Measurements from ENCODE around the gene COG3.

COG3 gene

DNA sequence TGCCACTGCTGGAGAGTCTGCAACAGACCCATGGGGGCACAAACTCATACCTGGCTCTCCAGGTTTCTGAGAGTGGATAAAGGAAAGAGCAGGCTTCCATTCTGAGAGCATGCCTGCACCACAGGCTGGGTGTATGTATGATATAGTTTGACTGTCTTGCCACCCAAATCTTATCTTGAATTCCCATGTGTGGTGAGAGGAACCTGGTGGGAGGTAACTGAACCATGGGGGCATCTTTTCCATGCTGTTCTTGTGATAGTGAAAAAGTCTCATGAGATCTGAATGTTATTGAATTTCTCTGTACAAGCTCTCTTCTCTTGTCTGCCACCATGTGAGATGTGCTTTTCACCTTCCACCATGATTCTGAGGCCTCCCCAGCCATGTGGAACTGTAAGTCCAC is 100.6 kb downstream of the COG3 start:
- H3K9me3 ChIP-seq (ENCODE audit: severe bottlenecking), result no peaks in the 10 kb centered on the region
- ATAC-seq (ENCODE audit: low read depth) (no peak), DNase-seq (ENCODE audit: low spot score) (no peak)
- H3K4me1 ChIP-seq (ENCODE audit: insufficient read depth, poor library complexity, severe bottlenecking), result no peaks in the 10 kb centered on the region
- TF ChIP-seq, protein P1, sequence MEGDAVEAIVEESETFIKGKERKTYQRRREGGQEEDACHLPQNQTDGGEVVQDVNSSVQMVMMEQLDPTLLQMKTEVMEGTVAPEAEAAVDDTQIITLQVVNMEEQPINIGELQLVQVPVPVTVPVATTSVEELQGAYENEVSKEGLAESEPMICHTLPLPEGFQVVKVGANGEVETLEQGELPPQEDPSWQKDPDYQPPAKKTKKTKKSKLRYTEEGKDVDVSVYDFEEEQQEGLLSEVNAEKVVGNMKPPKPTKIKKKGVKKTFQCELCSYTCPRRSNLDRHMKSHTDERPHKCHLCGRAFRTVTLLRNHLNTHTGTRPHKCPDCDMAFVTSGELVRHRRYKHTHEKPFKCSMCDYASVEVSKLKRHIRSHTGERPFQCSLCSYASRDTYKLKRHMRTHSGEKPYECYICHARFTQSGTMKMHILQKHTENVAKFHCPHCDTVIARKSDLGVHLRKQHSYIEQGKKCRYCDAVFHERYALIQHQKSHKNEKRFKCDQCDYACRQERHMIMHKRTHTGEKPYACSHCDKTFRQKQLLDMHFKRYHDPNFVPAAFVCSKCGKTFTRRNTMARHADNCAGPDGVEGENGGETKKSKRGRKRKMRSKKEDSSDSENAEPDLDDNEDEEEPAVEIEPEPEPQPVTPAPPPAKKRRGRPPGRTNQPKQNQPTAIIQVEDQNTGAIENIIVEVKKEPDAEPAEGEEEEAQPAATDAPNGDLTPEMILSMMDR (IDR thresholded peaks at IDR 0.05; ENCODE audit: poor library complexity, severe bottlenecking), result no peak
- no peak overlapping the region for H3K4me3 ChIP-seq (ENCODE audit: severe bottlenecking)
- H3K36me3 ChIP-seq (ENCODE audit: low read depth), result no peaks in the 10 kb centered on the region
- H3K27me3 ChIP-seq (ENCODE audit: insufficient read depth, poor library complexity, severe bottlenecking), result no peaks in the 10 kb centered on the region
- no peak overlapping the region for H3K27ac ChIP-seq (ENCODE audit: poor library complexity, severe bottlenecking)

DNA sequence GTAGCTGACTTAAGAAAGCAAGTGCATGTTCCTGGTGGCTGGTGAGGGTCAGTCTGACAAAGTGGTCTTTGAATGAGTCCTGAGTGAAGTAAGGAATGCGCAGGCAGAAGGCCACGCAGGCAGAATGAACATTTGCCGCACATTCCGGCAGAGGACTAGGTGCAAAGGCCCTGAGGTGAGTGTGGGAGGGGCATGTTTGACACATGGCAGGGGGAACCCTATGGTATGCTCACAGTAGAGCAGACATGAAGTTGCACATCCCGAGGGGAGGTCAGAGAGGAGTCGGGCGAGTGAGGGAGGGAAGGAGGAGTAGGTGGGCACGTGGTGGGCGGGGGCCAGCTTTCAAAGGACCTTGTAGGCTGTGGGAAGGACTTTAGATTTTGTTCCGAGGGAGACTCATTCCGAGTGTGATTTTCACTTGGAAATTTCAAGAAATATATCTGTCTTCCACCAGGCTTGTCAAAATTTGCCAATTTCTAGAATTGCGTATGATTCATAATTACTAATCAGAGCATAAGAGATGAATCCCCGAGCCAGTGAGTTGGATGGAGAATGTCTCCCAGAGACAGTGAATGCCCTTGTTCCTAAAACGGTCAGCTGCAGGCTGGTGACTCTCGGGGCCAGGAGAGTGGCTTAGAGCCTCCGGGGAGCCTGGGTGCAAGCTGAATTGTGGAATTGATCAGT is 110.5 kb downstream of the COG3 start:
- H3K27me3 ChIP-seq (ENCODE audit: insufficient read depth, poor library complexity, severe bottlenecking), result no peaks in the 10 kb centered on the region
- no peak overlapping the region for H3K4me3 ChIP-seq (ENCODE audit: severe bottlenecking)
- DNase-seq (ENCODE audit: low spot score) (no peak), ATAC-seq (ENCODE audit: low read depth) (no peak; the same call in 2 of the 3 replicates)
- no peaks in the 10 kb centered on the region for H3K36me3 ChIP-seq (ENCODE audit: low read depth)
- peaks cover 3% of the 10 kb centered on the region for H3K4me1 ChIP-seq (ENCODE audit: insufficient read depth, poor library complexity, severe bottlenecking)
- no peak overlapping the region for H3K27ac ChIP-seq (ENCODE audit: poor library complexity, severe bottlenecking)
- TF ChIP-seq, protein P1 (IDR thresholded peaks at IDR 0.05; ENCODE audit: poor library complexity, severe bottlenecking), result no peak
- H3K9me3 ChIP-seq (ENCODE audit: severe bottlenecking), result no peaks in the 10 kb centered on the region

DNA sequence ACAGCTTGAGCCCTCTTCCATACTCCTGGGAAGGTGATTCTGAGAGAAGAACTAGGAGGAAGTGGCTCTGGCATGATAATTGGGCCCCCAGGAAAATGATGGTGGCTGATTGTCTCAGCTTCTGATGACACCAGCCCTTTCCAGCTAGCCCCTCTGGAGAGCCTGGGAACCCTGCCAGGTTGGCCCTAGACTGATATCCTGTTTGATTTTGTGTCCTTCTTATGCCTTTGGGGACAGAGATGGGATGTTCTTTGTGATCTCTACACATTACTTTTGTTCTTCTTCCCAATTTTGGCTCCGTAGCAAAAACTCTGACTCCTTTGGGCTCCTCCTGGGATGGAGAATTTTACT is 111.1 kb downstream of the COG3 start:
- no peaks in the 10 kb centered on the region for H3K36me3 ChIP-seq (ENCODE audit: low read depth)
- H3K27ac ChIP-seq (ENCODE audit: poor library complexity, severe bottlenecking), result no peak overlapping the region
- no peaks in the 10 kb centered on the region for H3K27me3 ChIP-seq (ENCODE audit: insufficient read depth, poor library complexity, severe bottlenecking)
- DNase-seq (ENCODE audit: low spot score) (no peak), ATAC-seq (ENCODE audit: low read depth) (no peak)
- H3K4me3 ChIP-seq (ENCODE audit: severe bottlenecking), result no peak overlapping the region
- H3K9me3 ChIP-seq (ENCODE audit: severe bottlenecking), result no peaks in the 10 kb centered on the region
- TF ChIP-seq, protein P1 (IDR thresholded peaks at IDR 0.05; ENCODE audit: poor library complexity, severe bottlenecking), result no peak
- peaks cover 3% of the 10 kb centered on the region for H3K4me1 ChIP-seq (ENCODE audit: insufficient read depth, poor library complexity, severe bottlenecking)

DNA sequence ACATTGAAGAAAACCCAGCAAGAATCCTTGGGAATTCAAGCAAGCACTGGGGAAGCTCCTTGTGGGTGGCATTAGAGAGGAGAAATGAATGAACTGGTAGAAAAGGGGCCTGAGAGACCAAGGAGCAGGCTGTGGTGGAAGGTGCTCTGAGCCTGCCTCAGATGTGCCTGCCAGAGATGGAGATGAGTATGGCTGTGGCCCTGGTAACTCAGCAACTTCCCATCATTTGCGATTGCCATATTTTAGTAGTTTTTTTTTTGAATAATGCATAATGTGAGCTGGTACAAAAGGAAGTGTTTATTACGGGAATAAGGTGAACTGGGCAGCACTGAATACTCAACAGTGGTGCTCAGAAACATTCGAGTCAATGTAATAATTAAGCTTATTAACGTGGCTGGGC is 111.7 kb downstream of the COG3 start:
- TF ChIP-seq, protein P1 (IDR thresholded peaks at IDR 0.05; ENCODE audit: poor library complexity, severe bottlenecking), result no peak
- H3K36me3 ChIP-seq (ENCODE audit: low read depth), result no peaks in the 10 kb centered on the region
- DNase-seq (ENCODE audit: low spot score), result no peak
- H3K4me1 ChIP-seq (ENCODE audit: insufficient read depth, poor library complexity, severe bottlenecking), result peaks cover 3% of the 10 kb centered on the region
- H3K27me3 ChIP-seq (ENCODE audit: insufficient read depth, poor library complexity, severe bottlenecking), result no peaks in the 10 kb centered on the region
- ATAC-seq (ENCODE audit: low read depth), result no peak
- H3K4me3 ChIP-seq (ENCODE audit: severe bottlenecking), result no peak overlapping the region
- H3K9me3 ChIP-seq (ENCODE audit: severe bottlenecking), result no peaks in the 10 kb centered on the region
- H3K27ac ChIP-seq (ENCODE audit: poor library complexity, severe bottlenecking), result no peak overlapping the region

DNA sequence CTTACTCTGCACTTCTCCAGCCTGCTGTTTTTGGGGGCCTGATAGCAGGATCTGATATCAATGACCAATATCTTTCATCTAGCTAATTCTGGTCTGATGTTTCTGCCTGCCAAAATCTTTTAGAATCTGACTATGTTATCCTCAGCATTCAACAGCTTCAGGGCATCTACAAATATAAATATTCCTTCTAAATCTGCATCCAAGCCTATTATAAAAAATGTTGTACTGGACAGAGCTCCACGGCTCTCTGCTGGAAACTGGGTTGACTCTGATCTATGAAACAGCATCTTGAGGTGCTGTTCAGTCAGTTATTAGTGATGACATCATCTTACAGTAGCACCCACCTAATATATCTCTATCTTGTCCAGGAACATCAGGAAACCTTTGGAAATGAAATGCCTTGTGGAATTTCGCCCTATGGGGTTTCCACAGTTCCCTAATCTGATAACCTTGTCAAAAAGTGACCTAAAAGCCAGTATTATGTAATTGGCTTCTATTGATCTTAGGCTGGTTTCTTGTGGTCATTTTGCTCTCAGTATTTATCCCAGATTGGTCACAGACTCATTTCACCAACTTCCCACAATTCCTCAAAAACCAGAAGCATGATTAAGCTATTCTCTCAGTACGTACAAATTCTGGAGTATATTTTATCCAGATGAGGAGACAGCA is 117.8 kb downstream of the COG3 start:
- H3K36me3 ChIP-seq (ENCODE audit: low read depth), result no peaks in the 10 kb centered on the region
- ATAC-seq (ENCODE audit: low read depth) (no peak), DNase-seq (ENCODE audit: low spot score) (no peak)
- H3K27ac ChIP-seq (ENCODE audit: poor library complexity, severe bottlenecking), result no peak overlapping the region
- H3K4me1 ChIP-seq (ENCODE audit: insufficient read depth, poor library complexity, severe bottlenecking), result no peaks in the 10 kb centered on the region
- no peaks in the 10 kb centered on the region for H3K9me3 ChIP-seq (ENCODE audit: severe bottlenecking)
- TF ChIP-seq, protein P1 (IDR thresholded peaks at IDR 0.05; ENCODE audit: poor library complexity, severe bottlenecking), result no peak
- no peaks in the 10 kb centered on the region for H3K27me3 ChIP-seq (ENCODE audit: insufficient read depth, poor library complexity, severe bottlenecking)
- H3K4me3 ChIP-seq (ENCODE audit: severe bottlenecking), result no peak overlapping the region
